GM20000 (cell line): Measurements from ENCODE around the gene PRTFDC1.
A peak's percentile ranks its signal among the peaks of the same experiment; 100 is the strongest.

ENCODE experiments used
- DNase-seq: peaks from one replicate; pipeline ENCODE4 v3.0.0; 2012; ENCODE audit warnings: low spot score
- TF ChIP-seq, protein P1 (sequence below): IDR thresholded peaks from 2 replicates; pipeline ENCODE4 v1.5.1; 2012; ENCODE audit warnings: mild to moderate bottlenecking, control low read depth; ENCODE audit errors: extremely low read depth, missing control alignments

Gene PRTFDC1

DNA sequence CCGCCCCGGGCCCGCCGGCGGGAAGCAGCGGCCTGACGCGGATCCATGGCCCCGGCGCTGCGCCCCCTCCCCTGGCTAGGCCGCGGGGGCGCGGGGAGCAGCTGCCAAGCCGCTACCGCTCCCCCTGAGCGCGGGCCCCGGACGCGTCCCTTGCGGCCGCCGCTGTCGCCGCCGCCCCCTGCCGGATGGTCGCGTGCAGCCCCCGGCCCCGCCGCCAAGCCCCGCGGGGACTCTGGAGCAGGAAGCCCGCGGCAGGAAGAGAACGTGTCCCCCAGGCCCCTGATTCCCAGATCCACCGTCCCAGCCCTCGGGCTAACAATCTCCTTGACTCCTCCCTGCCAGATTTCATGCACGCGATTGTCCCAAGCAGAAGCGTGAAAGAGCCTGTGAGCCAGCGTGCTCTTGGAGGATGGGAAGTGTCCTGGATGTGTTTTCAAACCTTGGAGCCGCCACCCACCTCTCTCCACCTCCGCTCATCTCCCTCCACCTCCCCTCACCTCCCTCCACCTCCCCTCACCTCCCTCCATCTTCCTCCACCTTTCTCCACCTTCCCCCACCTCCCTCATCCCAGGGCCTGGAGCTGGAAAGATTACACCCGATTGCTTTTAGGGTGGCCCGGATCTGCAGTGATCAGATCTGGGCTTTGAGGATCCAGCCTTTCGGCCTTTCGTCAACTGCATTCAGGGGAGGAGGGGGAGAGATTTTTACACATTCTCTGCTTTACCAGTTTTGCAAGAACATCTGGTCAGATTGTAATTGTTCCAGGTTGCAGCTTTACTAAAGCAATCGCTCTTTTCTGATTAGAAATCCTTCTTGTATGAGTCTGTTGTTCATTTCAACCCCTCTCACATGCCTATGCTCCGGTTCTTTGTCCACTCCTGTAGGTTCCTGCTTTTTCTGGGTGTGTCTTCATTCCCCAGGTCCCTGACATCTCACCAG lies 570 bp upstream of the PRTFDC1 start:
- TF ChIP-seq, protein P1, sequence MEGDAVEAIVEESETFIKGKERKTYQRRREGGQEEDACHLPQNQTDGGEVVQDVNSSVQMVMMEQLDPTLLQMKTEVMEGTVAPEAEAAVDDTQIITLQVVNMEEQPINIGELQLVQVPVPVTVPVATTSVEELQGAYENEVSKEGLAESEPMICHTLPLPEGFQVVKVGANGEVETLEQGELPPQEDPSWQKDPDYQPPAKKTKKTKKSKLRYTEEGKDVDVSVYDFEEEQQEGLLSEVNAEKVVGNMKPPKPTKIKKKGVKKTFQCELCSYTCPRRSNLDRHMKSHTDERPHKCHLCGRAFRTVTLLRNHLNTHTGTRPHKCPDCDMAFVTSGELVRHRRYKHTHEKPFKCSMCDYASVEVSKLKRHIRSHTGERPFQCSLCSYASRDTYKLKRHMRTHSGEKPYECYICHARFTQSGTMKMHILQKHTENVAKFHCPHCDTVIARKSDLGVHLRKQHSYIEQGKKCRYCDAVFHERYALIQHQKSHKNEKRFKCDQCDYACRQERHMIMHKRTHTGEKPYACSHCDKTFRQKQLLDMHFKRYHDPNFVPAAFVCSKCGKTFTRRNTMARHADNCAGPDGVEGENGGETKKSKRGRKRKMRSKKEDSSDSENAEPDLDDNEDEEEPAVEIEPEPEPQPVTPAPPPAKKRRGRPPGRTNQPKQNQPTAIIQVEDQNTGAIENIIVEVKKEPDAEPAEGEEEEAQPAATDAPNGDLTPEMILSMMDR, result peak; percentile 44
- DNase-seq, result peak; percentile 76

DNA sequence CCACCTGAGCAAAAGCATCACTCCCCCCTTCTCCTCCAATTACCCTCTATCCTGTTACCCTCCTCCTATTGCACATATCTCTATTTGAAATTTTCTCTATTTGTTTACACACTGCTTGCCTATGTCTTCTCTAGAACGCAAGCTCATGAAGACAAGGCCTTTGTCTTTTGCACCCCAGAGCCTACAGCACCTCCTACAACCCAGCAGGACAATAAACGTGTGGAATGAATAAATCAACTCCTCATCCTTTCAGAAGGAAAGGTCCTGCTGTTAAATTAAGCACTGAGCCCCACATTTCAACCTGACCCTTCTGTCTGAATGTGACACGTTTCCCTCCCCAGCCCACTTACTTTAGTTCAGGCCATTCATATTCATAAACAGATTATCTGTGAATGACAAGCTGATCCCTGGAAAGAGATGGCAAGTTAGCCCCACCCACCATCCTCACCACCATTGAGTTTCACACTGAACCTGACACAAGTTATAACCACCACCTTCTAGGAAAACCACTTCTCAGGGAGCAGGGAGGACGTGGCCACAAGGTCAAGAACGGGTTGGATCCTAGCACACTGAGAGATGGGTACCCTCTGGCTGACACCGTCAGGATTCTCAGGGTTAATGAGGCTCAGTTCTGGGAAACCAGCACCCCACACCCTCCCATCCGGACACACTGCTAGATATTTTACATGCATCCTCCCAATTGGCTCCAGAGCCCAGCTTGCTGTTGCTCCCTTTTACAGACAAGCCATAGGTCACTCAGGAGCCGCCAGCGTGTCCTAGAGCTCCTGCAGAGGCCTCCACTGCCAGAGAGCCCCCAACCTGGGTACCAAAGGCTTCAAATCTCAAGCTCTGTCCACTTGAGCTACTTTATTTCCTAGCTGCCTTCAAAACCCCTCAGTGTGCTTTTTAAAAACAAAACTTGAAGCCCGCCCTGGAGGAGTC lies 934 bp downstream of the PRTFDC1 start:
- no peak for DNase-seq
- TF ChIP-seq, protein P1, result no peak

DNA sequence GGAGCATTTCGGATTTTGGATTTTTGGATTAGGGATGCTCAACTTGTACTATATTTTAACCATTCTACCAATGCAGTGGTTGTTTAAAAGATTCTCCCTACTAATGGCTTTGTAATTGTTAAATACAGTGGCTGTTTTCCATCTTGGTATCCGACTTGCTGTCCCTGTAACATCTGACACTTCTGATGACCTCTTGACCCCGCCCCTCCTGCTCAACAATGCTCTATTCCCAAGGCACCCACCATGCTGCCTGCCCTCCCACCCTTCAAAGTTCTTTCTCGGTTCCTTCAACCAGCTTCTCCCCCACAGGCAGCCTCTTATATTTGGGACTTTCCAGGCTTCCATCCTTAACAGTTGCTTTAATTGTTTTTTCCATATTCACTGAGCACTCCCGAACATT lies 2.0 kb downstream of the PRTFDC1 start:
- DNase-seq, result no peak
- TF ChIP-seq, protein P1, result no peak

DNA sequence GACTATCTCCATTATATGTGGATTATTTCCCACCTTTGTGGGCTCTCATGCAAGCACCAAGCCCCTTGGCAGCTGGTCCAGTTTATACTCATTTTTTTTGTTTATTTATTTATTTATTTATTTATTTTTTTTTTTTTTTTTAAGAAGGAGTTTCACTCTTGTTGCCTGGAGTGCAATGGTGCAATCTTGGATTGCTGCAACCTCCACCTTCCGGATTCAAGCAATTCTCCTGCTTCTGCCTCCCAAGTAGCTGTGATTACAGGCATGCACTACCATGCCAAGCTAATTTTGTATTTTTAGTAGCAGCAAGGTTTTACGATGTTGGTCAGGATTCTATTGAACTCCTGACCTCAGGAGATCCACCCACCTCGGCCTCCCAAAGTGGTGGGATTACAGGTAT lies 2.8 kb downstream of the PRTFDC1 start:
- DNase-seq, result no peak
- TF ChIP-seq, protein P1, result no peak

DNA sequence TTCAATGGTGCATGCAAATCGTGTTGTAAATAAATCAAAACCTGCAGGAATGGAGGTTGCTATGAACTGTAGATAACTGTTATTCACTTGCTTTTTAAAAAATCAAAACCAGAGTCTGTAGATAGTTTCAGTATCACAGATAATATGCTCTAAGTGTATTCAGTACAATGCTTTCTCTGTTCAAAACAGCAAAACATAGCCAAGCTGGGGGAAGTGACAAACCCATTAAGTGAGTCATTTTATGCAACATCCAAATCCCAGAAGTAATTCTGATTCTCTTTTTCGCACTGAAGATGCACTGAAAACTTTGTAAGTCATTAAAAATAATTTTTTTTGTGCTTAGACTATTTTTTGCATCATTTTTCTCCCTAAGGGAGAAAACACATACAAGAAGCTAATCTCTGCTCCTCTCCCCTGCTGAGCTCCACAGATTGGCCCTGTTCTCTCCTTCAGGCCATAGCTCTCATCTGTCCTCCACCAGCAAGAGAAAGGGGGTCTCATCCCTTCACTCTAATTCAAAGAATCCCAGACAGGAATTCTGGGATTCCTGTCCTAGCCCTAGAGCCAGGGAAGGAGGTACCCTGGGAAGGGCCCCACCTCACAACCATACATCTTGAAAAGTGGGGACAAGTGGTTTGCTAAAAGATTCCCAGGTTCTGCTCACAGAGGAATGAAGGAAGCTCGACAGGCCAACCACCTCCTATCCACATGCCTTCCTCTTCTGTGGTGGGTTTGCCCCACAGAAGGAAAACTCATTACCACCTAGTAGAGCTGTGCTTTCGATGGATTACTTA lies 4.9 kb downstream of the PRTFDC1 start:
- DNase-seq, result no peak

DNA sequence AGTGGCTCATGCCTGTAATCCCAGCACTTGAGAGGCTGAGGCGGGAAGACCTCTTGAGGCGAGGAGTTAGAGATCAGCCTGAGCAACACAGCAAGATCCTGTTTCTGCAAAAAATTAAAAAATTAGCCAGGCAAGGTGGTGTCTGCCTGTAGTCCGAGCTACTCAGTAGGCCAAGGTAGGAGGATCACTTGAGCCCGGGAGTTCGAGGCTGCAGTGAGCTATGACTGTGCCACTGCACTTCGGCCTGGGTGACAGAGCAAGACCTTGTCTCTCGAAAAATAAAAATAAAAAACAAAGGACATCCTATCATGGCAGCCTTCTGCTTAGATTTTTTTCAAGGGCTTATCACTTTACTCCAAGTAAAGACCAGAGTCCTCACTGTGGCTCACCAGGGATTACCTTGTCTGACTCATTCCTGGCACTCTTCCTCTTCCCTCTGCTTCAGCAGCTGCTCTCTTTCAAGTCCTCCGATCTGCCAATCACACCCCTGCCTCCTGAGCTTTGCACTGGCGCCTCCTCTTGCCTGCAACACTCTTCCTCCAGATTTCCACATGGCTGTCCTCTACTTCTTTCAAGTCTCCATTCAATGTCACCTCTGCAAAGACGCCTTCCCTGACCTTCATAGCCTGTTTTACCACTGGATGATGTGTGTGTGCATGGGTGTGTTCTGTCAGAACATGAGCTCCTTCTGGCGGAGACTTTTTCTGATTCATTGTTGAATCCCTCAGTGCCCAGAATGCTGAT lies 7.7 kb downstream of the PRTFDC1 start:
- no peak for DNase-seq
- TF ChIP-seq, protein P1, result no peak

More for the DNA sequence above, 4.9 kb downstream of the PRTFDC1 start:
- TF ChIP-seq, protein P1, result no peak
